T-cell (primary cell): ENCODE results near the gene TUSC2. TPM values are rescaled to one million over a fixed set of nuclear protein-coding genes. Genes with fewer than 3 reads are reported as not detected.

Experiments used
- ATAC-seq, 4 experiments: fragments of 200-7000 bp in 3 of 4; fragments of 150-1000 bp in 1 of 4; cut with Tn5 transposase; replicated peaks in 1 of 4; 1 replicate in 3 of 4; 2 replicates in 1 of 4; pipeline ENCODE4 v1.10.0; 2021; ENCODE audit warnings: moderate library complexity in 3 of 4, mild to moderate bottlenecking in 2 of 4, moderate number of reproducible peaks in 1 of 4
- CTCF ChIA-PET, 2 donors: fragments of 300-600 bp; sonication (Branson Sonifier 250); formaldehyde crosslinking; loops; one replicate each; lab custom pipeline; 2022; ENCODE audit warnings: antibody characterized with exemption in 2 of 2; lab: Charles Lee
- POLR2A ChIA-PET, 2 donors: fragments of 300-600 bp; sonication (Branson Sonifier 250); formaldehyde crosslinking; loops; one replicate each; lab custom pipeline; 2022; ENCODE audit warnings: antibody characterized with exemption in 2 of 2; lab: Charles Lee
- DNase-seq, 35 experiments: peaks; one replicate each; pipeline versions ENCODE4 v3.0.0 to v3.0.0-alpha.2; 2013 to 2023
- H3K27ac ChIP-seq: one replicate; pipeline ENCODE4 v1.5.1; 2013; ENCODE audit warnings: low read length
- H3K27me3 ChIP-seq, 2 experiments: replicated peaks in 1 of 2; 1 replicate in 1 of 2; 2 replicates in 1 of 2; pipeline versions ENCODE4 v1.6.1 to v1.7.0; 2013; ENCODE audit warnings: low read length in 1 of 2, mixed read lengths in 1 of 2; ENCODE audit not compliant: control insufficient read depth in 2 of 2, insufficient read depth in 2 of 2; ENCODE audit errors: extremely low read depth in 1 of 2
- H3K36me3 ChIP-seq, 2 donors: 1 replicate in 1 of 2; 2 replicates in 1 of 2; pipeline versions ENCODE4 v1.6.1 to v1.7.0; 2013; ENCODE audit warnings: low read length in 1 of 2; ENCODE audit not compliant: control insufficient read depth in 2 of 2, insufficient read depth in 1 of 2; ENCODE audit errors: extremely low read depth in 1 of 2
- H3K4me1 ChIP-seq, 2 experiments: 1 replicate in 1 of 2; 2 replicates in 1 of 2; pipeline versions ENCODE4 v1.6.1 to v1.7.0; 2013; ENCODE audit warnings: low read length in 2 of 2, mixed read lengths in 1 of 2; ENCODE audit not compliant: insufficient read depth in 2 of 2, control insufficient read depth in 1 of 2; ENCODE audit errors: extremely low read depth in 1 of 2
- H3K4me3 ChIP-seq, 2 donors: 1 replicate in 1 of 2; 2 replicates in 1 of 2; pipeline versions ENCODE4 v1.5.1 to v1.7.0; 2013; ENCODE audit warnings: mild to moderate bottlenecking in 2 of 2, low read length in 1 of 2, moderate library complexity in 1 of 2; ENCODE audit not compliant: control insufficient read depth in 1 of 2; ENCODE audit errors: extremely low read depth in 1 of 2
- H3K9me3 ChIP-seq: 2 replicates; pipeline ENCODE4 v1.7.0; 2013
- H3K27ac Mint-ChIP-seq, 2 donors: one replicate each; pipeline ENCODE4 v1.8.0; 2020 to 2021; ENCODE audit warnings: mild to moderate bottlenecking in 2 of 2, mixed read lengths in 2 of 2
- H3K27me3 Mint-ChIP-seq, 2 donors: one replicate each; pipeline ENCODE4 v1.8.0; 2021 to 2022; ENCODE audit warnings: mixed read lengths in 2 of 2
- H3K36me3 Mint-ChIP-seq: one replicate; pipeline ENCODE4 v1.8.0; 2021; ENCODE audit warnings: mixed read lengths
- H3K4me1 Mint-ChIP-seq, 3 donors: one replicate each; pipeline ENCODE4 v1.8.0; 2020 to 2022; ENCODE audit warnings: mixed read lengths in 3 of 3, mild to moderate bottlenecking in 1 of 3
- H3K4me3 Mint-ChIP-seq, 3 donors: one replicate each; pipeline ENCODE4 v1.8.0; 2020 to 2022; ENCODE audit warnings: mild to moderate bottlenecking in 3 of 3, mixed read lengths in 3 of 3, moderate library complexity in 3 of 3
- H3K9me3 Mint-ChIP-seq, 3 donors: one replicate each; pipeline ENCODE4 v1.8.0; 2020 to 2022; ENCODE audit warnings: mixed read lengths in 3 of 3
- WGBS: methylation state at CpG from one replicate; pipeline ENCODE4 v1.1.5; 2013; ENCODE audit warnings: missing lambda C conversion rate; ENCODE audit not compliant: insufficient coverage; 5-methylcytosine and 5-hydroxymethylcytosine counted together
- total RNA-seq, 35 experiments: library from RNA in 6 of 35; stranded (reverse) in 6 of 35; fragments of 120-200 nt in 1 of 35; gene quantifications; one replicate each; pipeline versions ENCODE4 v1.2.1 to v1.2.4 and lab custom pipeline; 2013 to 2026

The TUSC2 gene
- total RNA-seq, 5 donors from 2014 or later (not counting 1 experiment from before 2014, with no cell fraction given), result 14.9 to 33.1 (median 26.8) TPM

- no peak overlapping the region for H3K27ac ChIP-seq
- Mint-ChIP-seq H3K27ac (no peak overlapping the region), H3K27me3 (no peaks in the 10 kb centered on the region), H3K36me3 (peaks cover 7% of the 10 kb centered on the region), H3K4me3 (peak overlapping the region in 1 of 3 donors; percentile 89), H3K4me1 (peaks cover 16 to 36% (median 23%) of the 10 kb centered on the region in 3 donors), H3K9me3 (no peaks in the 10 kb centered on the region)
- H3K4me1 ChIP-seq, result peaks cover 9 to 48% of the 10 kb centered on the region in 2 experiments
- H3K36me3 ChIP-seq, result peaks cover 2 to 20% of the 10 kb centered on the region in 2 donors
- WGBS, result 98% methylated on average over 5 of the region's 11 CpGs
- CTCF ChIA-PET, result interaction anchor here in 1 of 2 donors (1.2 to 1.5 kb wide), 2 partner anchors 11 to 90 kb away, joined by 3 to 5 read pairs; no protein-coding TSS in a partner anchor
- DNase-seq, result no peak
- H3K27me3 ChIP-seq, result no peaks in the 10 kb centered on the region
- POLR2A ChIA-PET, result no interaction called here
- H3K4me3 ChIP-seq, result no peak overlapping the region
- no peak for ATAC-seq
- no peaks in the 10 kb centered on the region for H3K9me3 ChIP-seq
Measured at GRCh38 chr3:50325497-50326181, 2.4 kb downstream of the TUSC2 start.

- Histone ChIP-seq H3K36me3 (peaks cover 2 to 15% of the 10 kb centered on the region in 2 donors), H3K4me3 (no peak overlapping the region), H3K27me3 (no peaks in the 10 kb centered on the region), H3K4me1 (peaks cover 12 to 54% of the 10 kb centered on the region in 2 experiments), H3K9me3 (no peaks in the 10 kb centered on the region), H3K27ac (no peak overlapping the region)
- ChIA-PET CTCF (interaction anchor here in 1 of 2 donors (0.9 to 1.5 kb wide), 3 partner anchors 12 to 90 kb away, joined by 3 to 5 read pairs (median 3); no protein-coding TSS in a partner anchor), POLR2A (no interaction called here)
- Mint-ChIP-seq H3K4me1 (peaks cover 21 to 42% (median 29%) of the 10 kb centered on the region in 3 donors), H3K27me3 (no peaks in the 10 kb centered on the region), H3K27ac (peak overlapping the region in 1 of 2 donors; percentile 34), H3K36me3 (peaks cover 4% of the 10 kb centered on the region), H3K9me3 (no peaks in the 10 kb centered on the region), H3K4me3 (peak overlapping the region in 1 of 3 donors; percentile 47)
- no peak for DNase-seq
- no peak for ATAC-seq
- WGBS, result no CpG with 5 or more reads among the region's 2 CpGs
Measured at GRCh38 chr3:50325113-50325480, 2.9 kb downstream of the TUSC2 start.

- peaks cover 2 to 9% of the 10 kb centered on the region in 2 donors for H3K36me3 ChIP-seq
- Mint-ChIP-seq H3K27me3 (no peaks in the 10 kb centered on the region), H3K36me3 (no peaks in the 10 kb centered on the region), H3K4me3 (peak overlapping the region in 1 of 3 donors; percentile 1), H3K4me1 (peaks cover 26 to 48% (median 34%) of the 10 kb centered on the region in 3 donors), H3K27ac (peak overlapping the region; percentile 23 to 82), H3K9me3 (no peaks in the 10 kb centered on the region)
- CTCF ChIA-PET, result interaction anchor here (0.6 to 1.5 kb wide), 8 partner anchors 12 to 363 kb away, joined by 3 to 8 read pairs (median 3); partner anchors contain the start of genes HYAL3 (in 1 of the 2) and NAA80 (in 1 of the 2)
- DNase-seq (peak in 27 of 35 experiments; percentile 20 to 71 (median 50)), ATAC-seq (peak in 2 of 4 experiments; percentile 13 to 19)
- H3K9me3 ChIP-seq, result no peaks in the 10 kb centered on the region
- no peaks in the 10 kb centered on the region for H3K27me3 ChIP-seq
- H3K27ac ChIP-seq, result no peak overlapping the region
- POLR2A ChIA-PET, result interaction anchor here in 1 of 2 donors (1.2 kb wide), 1 partner anchor 13 kb away, joined by 3 read pairs; no protein-coding TSS in a partner anchor
- WGBS, result 96% methylated on average over 3 of the region's 4 CpGs
- H3K4me3 ChIP-seq, result no peak overlapping the region
- H3K4me1 ChIP-seq, result peaks cover 12 to 59% of the 10 kb centered on the region in 2 experiments
Measured at GRCh38 chr3:50324351-50325112, 3.5 kb downstream of the TUSC2 start.

- Histone ChIP-seq H3K9me3 (no peaks in the 10 kb centered on the region), H3K27ac (no peak overlapping the region), H3K4me3 (no peak overlapping the region), H3K36me3 (peaks cover 0 to 6% of the 10 kb centered on the region in 2 donors), H3K4me1 (peaks cover 12 to 66% of the 10 kb centered on the region in 2 experiments), H3K27me3 (no peaks in the 10 kb centered on the region)
- no peak for ATAC-seq
- H3K9me3 Mint-ChIP-seq, result no peaks in the 10 kb centered on the region
- no peaks in the 10 kb centered on the region for H3K36me3 Mint-ChIP-seq
- ChIA-PET POLR2A (interaction anchor here in 1 of 2 donors (0.6 to 1.2 kb wide), 2 partner anchors 13 to 39 kb away, joined by 3 read pairs; no protein-coding TSS in a partner anchor), CTCF (interaction anchor here (0.6 to 1.5 kb wide), 7 partner anchors 13 to 362 kb away, joined by 3 to 8 read pairs (median 3); partner anchors contain the start of genes HYAL3 (in 1 of the 2) and NAA80 (in 1 of the 2))
- H3K4me1 Mint-ChIP-seq, result peaks cover 30 to 56% (median 39%) of the 10 kb centered on the region in 3 donors
- no peaks in the 10 kb centered on the region for H3K27me3 Mint-ChIP-seq
- peak overlapping the region; percentile 23 to 48 for H3K27ac Mint-ChIP-seq
- H3K4me3 Mint-ChIP-seq, result peak overlapping the region in 1 of 3 donors; percentile 86
- 55% methylated on average over 4 of the region's 5 CpGs for WGBS
- DNase-seq, result no peak
Measured at GRCh38 chr3:50323614-50324199, 4.3 kb downstream of the TUSC2 start.

GRCh38 chr3:50323092-50323600 is 4.9 kb downstream of the TUSC2 start:
- DNase-seq (no peak), ATAC-seq (no peak)
- ChIA-PET POLR2A (interaction anchor here in 1 of 2 donors (0.6 kb wide), 1 partner anchor 39 kb away, joined by 3 read pairs; no protein-coding TSS in a partner anchor), CTCF (interaction anchor here (0.6 to 0.7 kb wide), 3 partner anchors 31 to 223 kb away, joined by 3 read pairs; no protein-coding TSS in a partner anchor)
- 55% methylated on average over 4 of the region's 4 CpGs for WGBS
- Histone ChIP-seq H3K4me1 (peaks cover 12 to 66% of the 10 kb centered on the region in 2 experiments), H3K9me3 (no peaks in the 10 kb centered on the region), H3K27ac (no peak overlapping the region), H3K36me3 (peaks cover 0 to 6% of the 10 kb centered on the region in 2 donors), H3K27me3 (no peaks in the 10 kb centered on the region), H3K4me3 (no peak overlapping the region)
- H3K4me3 Mint-ChIP-seq, result peak overlapping the region in 2 of 3 donors; percentile 4 to 86
- peaks cover 25 to 56% (median 37%) of the 10 kb centered on the region in 3 donors for H3K4me1 Mint-ChIP-seq
- no peaks in the 10 kb centered on the region for H3K36me3 Mint-ChIP-seq
- H3K27ac Mint-ChIP-seq, result peak overlapping the region; percentile 36 to 48
- H3K9me3 Mint-ChIP-seq, result no peaks in the 10 kb centered on the region
- no peaks in the 10 kb centered on the region for H3K27me3 Mint-ChIP-seq
